HCT116 (cell line): Measurements from ENCODE around the gene RPL18. TPM values are rescaled to one million over a fixed set of nuclear protein-coding genes. Genes with fewer than 3 reads are reported as not detected.

Source experiments
- ATAC-seq: fragments of 200-7000 bp; cut with Tn5 transposase; 2 replicates; pipeline ENCODE4 v1.9.1; 2020; ENCODE audit warnings: mild to moderate bottlenecking, moderate library complexity
- BruUV-seq: library from RNA; stranded (reverse); fragments of 400-500 nt; replicated peaks from 2 replicates; lab custom pipeline; 2021; lab: Mats Ljungman, UMichigan
- CTCF ChIA-PET: fragments of 300-600 bp; sonication (Branson Sonifier 250); formaldehyde crosslinking; loops from one replicate; lab custom pipeline; 2021; ENCODE audit warnings: antibody characterized with exemption; lab: Charles Lee
- POLR2A ChIA-PET: fragments of 300-600, 350-600 bp; sonication (Branson Sonifier 250); formaldehyde crosslinking; loops from one replicate; lab custom pipeline; 2021; ENCODE audit warnings: antibody characterized with exemption; lab: Charles Lee
- RAD21 ChIA-PET, 2 experiments: fragments of 300-600 bp; sonication (Branson Sonifier 250); formaldehyde crosslinking; loops; one replicate each; lab custom pipeline; 2023; ENCODE audit warnings: low total read pairs in 2 of 2; ENCODE audit not compliant: uncharacterized antibody in 2 of 2, unreplicated experiment in 2 of 2, low non-redundant PET in 1 of 2; lab: Charles Lee
- DNase-seq: peaks from one replicate; pipeline ENCODE4 v3.0.0-alpha.2; 2010; ENCODE audit warnings: low read depth, low spot score
- H2AFZ ChIP-seq: fragments of 200-600 bp; shearing (Covaris generic), sonication (generic); 2 replicates; pipeline ENCODE4 v1.6.1; 2017; ENCODE audit warnings: low read depth, mixed run types, mixed read lengths, antibody characterized with exemption, low read length; ENCODE audit not compliant: poor library complexity, severe bottlenecking
- H3K27ac ChIP-seq: 2 replicates; pipeline ENCODE4 v1.5.1; 2012; ENCODE audit warnings: low read depth, low read length
- H3K27me3 ChIP-seq: fragments of 200-600 bp; sonication (generic); 2 replicates; pipeline ENCODE4 v1.6.1; 2016; ENCODE audit warnings: mixed run types, low read length, mixed read lengths; ENCODE audit not compliant: insufficient read depth
- H3K36me3 ChIP-seq, 2 experiments: fragments of 200-500 bp in 1 of 2; fragments of 200-600 bp in 1 of 2; sonication (Bioruptor generic) in 1 of 2; sonication (generic) in 1 of 2; 2 replicates each; pipeline versions ENCODE4 v1.5.1 to v1.6.1; 2014 to 2016; ENCODE audit warnings: low read length in 2 of 2, inconsistent platforms in 1 of 2, mixed read lengths in 1 of 2, mixed run types in 1 of 2; ENCODE audit not compliant: insufficient read depth in 2 of 2, control insufficient read depth in 1 of 2
- H3K4me1 ChIP-seq, 2 experiments: fragments of 200-600 bp in 1 of 2; sonication (generic) in 1 of 2; 2 replicates each; pipeline versions ENCODE4 v1.5.1 to v1.6.1; 2012 to 2017; ENCODE audit warnings: low read length in 2 of 2, inconsistent platforms in 1 of 2, mild to moderate bottlenecking in 1 of 2, mixed read lengths in 1 of 2, mixed run types in 1 of 2, moderate library complexity in 1 of 2; ENCODE audit not compliant: insufficient read depth in 2 of 2, control insufficient read depth in 1 of 2
- H3K4me2 ChIP-seq: fragments of 200-600 bp; sonication (generic); 2 replicates; pipeline ENCODE4 v1.6.1; 2017; ENCODE audit warnings: mixed run types, low read length, mixed read lengths
- H3K4me3 ChIP-seq, 2 experiments: fragments of 200-600 bp in 1 of 2; sonication (generic) in 1 of 2; replicated peaks in 1 of 2; 2 replicates each; pipeline ENCODE4 v1.5.1; 2011 to 2016; ENCODE audit warnings: low read length in 2 of 2, control low read depth in 1 of 2, low read depth in 1 of 2, mild to moderate bottlenecking in 1 of 2, mixed read lengths in 1 of 2, mixed run types in 1 of 2
- H3K79me2 ChIP-seq: fragments of 200-600 bp; sonication (generic); 2 replicates; pipeline ENCODE4 v1.6.1; 2017; ENCODE audit warnings: mild to moderate bottlenecking, mixed run types, low read length, moderate library complexity, mixed read lengths; ENCODE audit not compliant: insufficient read depth
- H3K9ac ChIP-seq: fragments of 200-600 bp; sonication (generic); 2 replicates; pipeline ENCODE4 v1.6.1; 2016; ENCODE audit warnings: low read length, mixed read lengths
- H3K9me2 ChIP-seq: fragments of 200-600 bp; sonication (generic), shearing (Covaris generic); 2 replicates; pipeline ENCODE4 v1.6.1; 2017; ENCODE audit warnings: mixed run types, mild to moderate bottlenecking, moderate library complexity; ENCODE audit not compliant: insufficient read depth
- H3K9me3 ChIP-seq, 2 experiments: fragments of 200-500 bp in 1 of 2; fragments of 200-600 bp in 1 of 2; sonication (Bioruptor generic) in 1 of 2; sonication (generic) in 1 of 2; 2 replicates each; pipeline ENCODE4 v1.6.1; 2014 to 2017; ENCODE audit warnings: low read length in 2 of 2, mixed read lengths in 2 of 2, inconsistent platforms in 1 of 2, low read depth in 1 of 2, mild to moderate bottlenecking in 1 of 2, mixed run types in 1 of 2, moderate library complexity in 1 of 2; ENCODE audit not compliant: control insufficient read depth in 1 of 2, insufficient read depth in 1 of 2
- H4K20me1 ChIP-seq: fragments of 200-600 bp; sonication (generic), shearing (Covaris generic); 2 replicates; pipeline ENCODE4 v1.6.1; 2017; ENCODE audit warnings: mixed run types, mild to moderate bottlenecking, moderate library complexity; ENCODE audit not compliant: insufficient read depth
- CTCF ChIP-seq, 3 experiments: fragments of 200-600 bp in 1 of 3; sonication (generic) in 1 of 3; IDR thresholded peaks in 2 of 3; conservative IDR thresholded peaks in 1 of 3; 2 replicates each; pipeline ENCODE4 v1.5.1; 2012 to 2017; ENCODE audit warnings: low read depth in 2 of 3, low read length in 2 of 3, antibody characterized with exemption in 1 of 3, borderline replicate concordance in 1 of 3, control low read depth in 1 of 3, mild to moderate bottlenecking in 1 of 3, mixed read lengths in 1 of 3, mixed run types in 1 of 3, moderate library complexity in 1 of 3; ENCODE audit not compliant: insufficient read depth in 1 of 3
- EZH2 ChIP-seq: fragments of 200-600 bp; sonication (generic); IDR thresholded peaks from 2 replicates; pipeline ENCODE4 v1.6.1; 2017; ENCODE audit warnings: antibody characterized with exemption, mixed run types
- FOSL1 ChIP-seq: IDR thresholded peaks from 2 replicates; pipeline ENCODE4 v1.6.1; 2012; ENCODE audit warnings: low read depth
- MAX ChIP-seq: IDR thresholded peaks from 2 replicates; pipeline ENCODE4 v1.6.1; 2012
- POLR2A ChIP-seq: IDR thresholded peaks from 2 replicates; pipeline ENCODE4 v1.7.0; 2011; ENCODE audit warnings: borderline replicate concordance; ENCODE audit not compliant: insufficient read depth, insufficient read length; ENCODE audit errors: extremely low read depth
- POLR2AphosphoS5 ChIP-seq: IDR thresholded peaks from 2 replicates; pipeline ENCODE4 v1.6.1; 2011; ENCODE audit warnings: mild to moderate bottlenecking, low read depth, low read length, moderate library complexity
- ZBTB33 ChIP-seq: IDR thresholded peaks from 2 replicates; pipeline ENCODE4 v1.6.1; 2011; ENCODE audit warnings: mild to moderate bottlenecking, low read length, moderate library complexity; ENCODE audit not compliant: insufficient replicate concordance; ENCODE audit errors: extremely low read depth
- ZFX ChIP-seq: fragments of 450-650 bp; IDR thresholded peaks from 2 replicates; pipeline ENCODE4 v1.6.1; 2017
- intact Hi-C: fragments of 100-400 bp; cut with micrococcal nuclease; formaldehyde crosslinking; loops from 2 replicates; pipeline ENCODE4 v1.10.0; 2022
- total RNA-seq: library from RNA; stranded (reverse); gene quantifications from one replicate; pipeline ENCODE4 v1.2.1, GENCODE V29; 2021; ENCODE audit not compliant: unreplicated experiment

RPL18 gene
- total RNA-seq, 1 experiment from 2014 or later, result 2,006 TPM

- no peak for TF ChIP-seq ZBTB33
- no peak for TF ChIP-seq POLR2A
These were observed 17.2 kb upstream of the RPL18 start (continued) for GRCh38 chr19:48635966-48636858.

- RAD21 ChIA-PET, result no interaction called here
- ATAC-seq (peak; percentile 40), DNase-seq (no peak)
- no TSS peak for BruUV-seq
- POLR2A ChIA-PET, result interaction anchor here (1.1 kb wide), 1 partner anchor 237 kb away, joined by 5 read pairs; the partner anchor contains the start of gene PPP1R15A
- peaks cover 2 to 13% of the 10 kb centered on the region in 2 experiments; a peak in 1 of 4 replicates for H3K36me3 ChIP-seq
- peaks cover 18% of the 10 kb centered on the region for H3K79me2 ChIP-seq
- peak overlapping the region; percentile 95 for H3K27ac ChIP-seq
- intact Hi-C loops, result no loop called here
- peaks cover 34 to 78% of the 10 kb centered on the region in 2 experiments for H3K4me1 ChIP-seq
- CTCF ChIA-PET, result no interaction called here
- H3K9me2 ChIP-seq, result no peaks in the 10 kb centered on the region
- H3K4me2 ChIP-seq, result peak overlapping the region; percentile 93
- H3K4me3 ChIP-seq, result peak overlapping the region; percentile 49 to 83
- peak overlapping the region; percentile 96 for H3K9ac ChIP-seq
- no peak overlapping the region for H2AFZ ChIP-seq
- TF ChIP-seq CTCF (IDR thresholded peaks at IDR 0.05 in 2 of 3, conservative IDR thresholded peaks at IDR 0.05 in 1 of 3; ENCODE audit: borderline replicate concordance in 1 of 3, insufficient read depth in 1 of 3, low read depth in 2 of 3, low read length in 2 of 3) (no peak), EZH2 (no peak), FOSL1 (no peak), MAX (no peak), POLR2A (peak; percentile 31), ZFX (no peak), POLR2AphosphoS5 (peak; percentile 66)
- no peaks in the 10 kb centered on the region for H3K27me3 ChIP-seq
- H4K20me1 ChIP-seq, result no peaks in the 10 kb centered on the region
- H3K9me3 ChIP-seq, result no peaks in the 10 kb centered on the region
These were observed 16.4 kb upstream of the RPL18 start for GRCh38 chr19:48635263-48635965.
